Occipital lobe (tissue), 2 donors: ENCODE measurements around the gene ZNF414. TPM values are rescaled to one million over a fixed set of nuclear protein-coding genes. Genes with fewer than 3 reads are reported as not detected.

Source experiments
- DNase-seq: peaks from one replicate; lab custom pipeline; 2025; lab: John Stamatoyannopoulos, UW
- total RNA-seq: library from RNA; depleted of rRNA; stranded (reverse); fragments of >200 nt; gene quantifications from one replicate; pipeline ENCODE4 v1.2.3, GENCODE V29; 2014

ZNF414 gene
- total RNA-seq, 1 donor from 2014 or later = 1.6 TPM

DNA sequence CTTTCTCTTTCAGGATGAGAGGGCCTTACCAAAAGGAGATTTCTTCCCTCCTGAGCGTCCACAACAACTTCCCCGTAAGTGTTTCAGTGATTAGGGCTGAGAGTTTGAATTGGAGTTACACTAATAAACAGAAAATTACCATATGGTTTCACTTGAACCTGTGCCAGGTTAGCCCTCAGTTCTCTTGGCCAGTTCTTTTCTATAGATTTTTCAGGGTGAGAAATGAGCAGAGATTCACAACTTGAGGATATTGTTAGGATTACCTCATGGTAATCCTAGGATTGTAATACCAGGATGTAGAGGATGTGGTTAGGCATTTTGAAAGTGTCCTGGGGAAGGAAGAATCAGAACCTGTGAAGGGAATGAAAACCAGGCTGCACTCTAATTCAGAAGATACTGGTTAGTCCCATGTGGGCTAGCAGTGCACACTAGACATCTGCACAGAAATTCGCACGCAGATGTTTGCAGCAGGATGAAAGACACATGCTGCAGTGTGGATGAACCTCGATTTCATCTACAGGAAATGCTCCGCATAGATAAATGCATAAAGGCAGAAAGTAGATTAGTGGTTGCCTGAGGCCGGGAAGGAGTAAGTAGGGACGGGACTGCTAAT, 45.1 kb downstream of the ZNF414 start:
- DNase-seq = no peak

DNA sequence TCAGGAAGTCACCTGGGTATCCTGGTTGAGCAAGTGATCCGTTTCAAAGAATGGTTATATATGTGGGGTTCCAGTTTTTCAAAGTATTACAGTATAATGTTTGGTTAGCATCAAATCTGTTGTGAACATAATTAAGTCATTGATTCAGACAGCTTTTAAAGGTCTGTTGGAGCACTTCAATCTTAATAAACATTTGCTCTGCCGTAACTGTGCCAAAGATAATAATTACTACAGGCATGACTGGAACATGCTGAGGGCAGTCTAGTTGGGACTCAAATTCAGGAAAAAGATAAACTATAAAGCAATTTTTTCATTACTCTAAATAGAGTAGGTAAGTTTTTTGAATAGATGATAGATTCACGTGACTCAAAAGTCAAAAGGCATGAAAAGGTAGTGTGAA, 45.8 kb downstream of the ZNF414 start:
- no peak for DNase-seq

DNA sequence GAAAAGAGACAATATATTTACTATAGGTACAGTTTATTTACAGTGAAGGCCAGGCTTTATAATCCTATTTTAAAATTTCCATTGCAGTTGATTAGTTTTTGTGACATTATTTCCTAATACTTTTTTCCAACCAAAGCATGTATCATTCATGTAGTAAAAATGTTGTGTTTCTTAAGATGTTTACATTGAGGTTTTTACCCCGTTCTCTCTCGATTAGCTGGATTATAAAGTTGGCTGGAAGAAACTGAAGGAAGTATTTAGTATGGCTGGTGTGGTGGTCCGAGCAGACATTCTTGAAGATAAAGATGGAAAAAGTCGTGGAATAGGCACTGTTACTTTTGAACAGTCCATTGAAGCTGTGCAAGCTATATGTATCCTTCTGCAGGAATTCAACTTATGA, 47.9 kb downstream of the ZNF414 start:
- no peak for DNase-seq

DNA sequence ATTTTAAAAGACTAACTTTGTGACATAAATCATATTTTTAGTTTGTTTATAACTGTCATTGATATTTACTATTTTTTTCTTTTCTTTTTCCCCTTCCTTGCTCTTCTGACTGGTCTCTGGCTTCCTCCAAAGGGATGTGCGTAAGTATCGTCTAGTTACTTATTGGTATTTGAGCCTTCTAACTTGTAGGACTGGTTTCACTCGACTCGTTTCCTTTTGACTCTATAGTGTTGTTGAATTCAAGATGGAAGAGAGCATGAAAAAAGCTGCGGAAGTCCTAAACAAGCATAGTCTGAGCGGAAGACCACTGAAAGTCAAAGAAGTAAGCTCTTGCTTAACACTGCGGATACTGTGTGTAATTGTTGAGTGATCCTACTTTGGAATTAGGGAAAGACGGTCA, 50.6 kb downstream of the ZNF414 start:
- no peak for DNase-seq

DNA sequence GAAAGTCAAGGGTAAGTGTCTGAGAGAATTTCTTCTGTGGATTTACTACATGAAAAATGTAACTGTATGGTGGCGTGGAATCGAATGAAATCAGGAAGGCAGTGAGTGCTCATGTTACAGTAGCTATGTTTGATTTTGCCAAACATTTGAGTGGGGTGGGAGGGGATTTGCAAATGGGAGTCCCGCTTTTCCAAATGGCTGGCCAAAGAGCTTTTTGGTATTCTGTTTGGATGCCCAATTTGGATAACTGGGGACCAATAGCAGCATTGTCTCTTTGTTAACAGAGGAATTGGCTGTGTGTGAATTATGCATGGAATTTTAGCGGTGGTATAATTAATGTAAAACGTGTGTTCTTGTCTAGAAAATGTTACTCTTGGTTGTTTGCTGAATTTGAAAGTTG, 51.4 kb downstream of the ZNF414 start:
- no peak for DNase-seq

DNA sequence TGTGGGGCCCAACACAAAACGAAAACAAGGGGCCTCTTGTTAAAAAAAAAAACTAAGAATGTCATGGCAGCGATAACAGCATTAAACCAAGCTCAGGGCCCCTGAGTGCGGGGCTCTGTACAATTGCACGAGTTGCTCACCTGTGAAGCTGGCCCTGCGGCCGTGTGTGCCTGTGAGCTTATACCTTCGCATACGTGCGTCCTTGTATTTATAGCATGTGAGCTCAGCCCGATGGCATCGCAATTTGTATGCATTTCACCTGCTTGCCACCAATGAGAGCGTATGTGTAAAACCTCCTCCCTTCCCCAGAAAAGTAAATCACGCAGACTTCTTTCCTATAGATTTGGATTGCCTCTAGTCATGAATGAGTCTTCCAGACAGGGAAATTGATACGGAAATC, 52.1 kb downstream of the ZNF414 start:
- no peak for DNase-seq

DNA sequence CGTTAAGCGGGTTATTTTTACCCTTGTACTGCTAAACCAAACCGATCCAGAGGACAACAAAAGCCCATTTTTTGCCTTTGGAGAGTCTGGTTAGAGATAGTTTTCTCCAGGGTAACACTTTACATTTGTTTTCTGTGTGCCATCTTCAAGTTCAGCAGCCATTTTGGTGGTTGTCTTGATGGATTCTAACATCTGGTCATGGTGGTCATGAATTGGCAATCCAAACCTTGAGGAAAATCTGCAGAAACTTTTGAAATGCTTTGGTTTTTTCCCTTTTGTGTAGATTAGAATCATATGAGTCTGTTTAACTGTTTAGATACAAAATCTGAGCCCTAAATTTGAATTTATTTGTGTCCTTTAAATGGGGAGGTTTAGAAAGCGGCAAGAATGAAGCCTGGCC, 52.6 kb downstream of the ZNF414 start:
- DNase-seq = no peak

DNA sequence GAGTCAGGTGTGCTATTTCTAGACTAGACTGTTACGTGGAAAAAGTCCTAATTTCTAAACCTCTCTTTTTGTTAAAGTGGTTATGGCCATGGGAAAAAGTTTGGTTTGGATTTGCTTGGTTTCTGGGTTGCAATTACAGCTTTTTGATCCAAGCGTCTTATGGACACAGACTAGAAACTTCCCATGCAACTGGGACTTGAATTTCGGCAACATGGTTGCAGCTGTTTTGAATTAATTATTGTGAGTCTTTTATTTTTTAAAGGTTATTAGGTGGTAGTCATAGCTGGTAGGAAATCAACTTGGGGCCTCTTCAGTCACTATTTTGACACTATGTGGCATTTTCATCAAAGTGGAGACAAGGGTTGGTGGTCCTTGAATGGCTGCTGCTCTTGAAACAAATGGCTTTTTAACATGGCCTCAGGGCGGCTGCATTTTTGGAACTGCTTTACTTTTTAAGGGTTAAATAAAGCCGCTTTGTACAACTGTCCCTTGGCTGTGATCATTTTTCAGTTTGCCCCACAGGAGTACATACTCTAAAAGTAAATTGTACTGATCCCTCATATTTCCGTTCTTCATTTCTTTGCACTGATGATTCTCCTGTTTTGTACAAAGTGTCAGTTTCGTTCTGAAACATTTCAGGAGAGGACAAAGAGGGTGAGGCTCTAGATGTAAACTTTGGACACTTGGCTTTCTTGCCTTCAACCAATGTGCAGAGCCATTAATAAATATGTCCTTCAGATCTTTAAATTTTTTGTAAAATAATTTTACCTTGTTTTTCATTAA, 53.3 kb downstream of the ZNF414 start:
- DNase-seq = no peak

Other genes starting within 250 kb of the ZNF414 start
- 13.4 TPM for gene CD320, start 205.8 kb downstream of the ZNF414 start, total RNA-seq
- 10.5 TPM for gene NDUFA7, start 192.8 kb downstream of the ZNF414 start, total RNA-seq
- gene RPS28, start 192.7 kb downstream of the ZNF414 start, total RNA-seq = 161 TPM
- 5.1 TPM for gene KANK3, start 170.9 kb downstream of the ZNF414 start, total RNA-seq
- 0.94 TPM for gene ANGPTL4, start 150.0 kb downstream of the ZNF414 start, total RNA-seq
- gene RAB11B, start 123.8 kb downstream of the ZNF414 start, total RNA-seq = 76.9 TPM
- 52.3 TPM for gene MARCHF2, start 100.9 kb downstream of the ZNF414 start, total RNA-seq
- 49.9 TPM for gene HNRNPM, start 69.2 kb downstream of the ZNF414 start, total RNA-seq
- gene PRAM1, start 11.5 kb downstream of the ZNF414 start, total RNA-seq = not detected
- gene MYO1F, start 63.3 kb upstream of the ZNF414 start, total RNA-seq = 1.7 TPM
- 46.0 TPM for gene ADAMTS10, start 96.5 kb upstream of the ZNF414 start, total RNA-seq
- not detected for gene NFILZ, start 116.5 kb upstream of the ZNF414 start, total RNA-seq
- gene ACTL9, start 184.6 kb upstream of the ZNF414 start, total RNA-seq = not detected
- gene OR2Z1, start 207.5 kb upstream of the ZNF414 start, total RNA-seq = not detected